HG02973 (cell line): Measurements from ENCODE around the gene ANAPC5.
A peak's percentile ranks its signal among the peaks of the same experiment; 100 is the strongest.

Experiments
- ATAC-seq: cut with Tn5 transposase; IDR thresholded peaks from one replicate; pipeline ENCODE4 v1.9.1; 2021; ENCODE audit warnings: moderate library complexity; ENCODE audit not compliant: unreplicated experiment

Gene ANAPC5

DNA sequence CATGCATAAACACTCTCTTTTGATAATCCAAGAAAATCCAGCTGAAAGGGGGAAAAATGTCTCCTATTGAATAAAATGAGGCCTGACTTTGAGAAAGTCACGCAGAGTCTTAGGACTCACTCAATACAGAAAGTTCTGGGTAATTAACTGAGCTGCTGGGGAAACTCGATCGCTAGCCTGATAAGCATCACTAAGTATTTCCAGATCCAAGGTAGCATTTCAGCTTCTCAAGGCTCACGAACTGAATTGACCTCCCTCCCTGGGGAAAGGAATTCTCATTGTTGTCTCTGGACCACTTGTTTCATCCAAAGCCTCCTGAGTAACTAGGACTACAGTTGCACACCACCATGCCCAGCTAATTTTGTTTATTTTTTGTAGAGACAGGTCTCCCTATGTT, 13.8 kb upstream of the ANAPC5 start:
- ATAC-seq: no peak

- no peak for ATAC-seq
Observed at GRCh38 chr12:121365416-121366062, 13.3 kb upstream of the ANAPC5 start.

DNA sequence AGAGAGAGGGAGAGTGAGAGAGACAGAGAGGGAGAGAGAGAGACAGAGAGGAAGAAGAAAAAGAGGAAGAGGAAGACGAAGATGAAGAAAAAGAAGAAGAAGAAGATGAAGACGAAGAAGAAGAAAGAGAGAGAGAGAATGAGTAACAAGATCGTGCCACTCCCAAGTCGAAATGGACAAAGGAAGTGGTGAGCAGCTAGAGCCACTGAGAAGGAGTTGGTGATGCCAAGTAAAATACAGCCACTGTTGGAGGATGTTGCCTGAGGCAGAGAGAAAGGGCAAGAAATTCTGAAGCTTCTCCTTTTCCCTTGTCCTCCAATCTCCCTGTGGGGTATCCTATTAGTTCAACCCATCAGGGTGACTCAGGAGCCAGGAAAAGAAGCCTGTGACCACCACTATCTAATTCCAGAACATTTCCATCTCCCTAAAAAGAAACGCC, 12.5 kb upstream of the ANAPC5 start:
- no peak for ATAC-seq

DNA sequence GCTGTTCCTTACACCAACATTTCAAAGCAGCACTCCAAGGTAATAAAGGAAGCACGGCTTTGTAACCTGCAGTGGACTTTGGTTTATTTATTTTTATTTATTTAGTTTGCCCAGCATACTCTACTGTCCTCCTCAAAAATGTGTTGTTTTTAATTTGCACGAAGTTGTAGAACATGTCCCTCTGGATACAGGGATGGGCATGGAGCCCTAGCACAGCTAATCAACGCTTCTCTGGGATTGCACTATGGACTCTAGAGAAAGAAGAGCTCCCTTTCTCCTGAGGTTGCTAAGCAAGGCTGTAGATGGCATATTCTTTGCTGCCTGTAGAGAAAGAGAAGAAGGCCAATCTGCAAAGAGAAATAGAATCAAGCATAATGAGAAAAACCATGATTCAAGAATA, 5.9 kb upstream of the ANAPC5 start:
- no peak for ATAC-seq

DNA sequence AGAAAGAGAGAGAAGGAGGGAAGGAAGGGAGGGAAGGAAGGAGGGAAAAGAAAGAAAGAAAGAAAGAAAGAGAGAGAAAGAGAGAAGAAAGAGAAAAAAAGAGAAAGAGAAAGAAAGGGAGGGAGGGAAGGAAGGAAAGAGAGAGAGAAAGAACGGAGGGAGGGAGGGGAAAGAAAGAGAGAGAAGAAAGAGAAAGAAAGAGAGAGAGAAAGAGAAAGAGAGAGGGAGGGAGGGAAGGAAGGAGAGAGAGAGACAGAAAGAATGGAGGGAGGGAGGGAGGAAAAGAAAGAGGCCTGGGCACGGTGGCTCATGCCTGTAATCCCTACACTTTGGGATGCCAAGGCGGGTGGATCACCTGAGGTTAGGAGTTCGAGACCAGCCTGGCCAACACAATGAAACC, 5.1 kb upstream of the ANAPC5 start:
- no peak for ATAC-seq

GRCh38 chr12:121356657-121357056, 4.4 kb upstream of the ANAPC5 start:
- no peak for ATAC-seq

GRCh38 chr12:121355818-121356217, 3.6 kb upstream of the ANAPC5 start:
- no peak for ATAC-seq

DNA sequence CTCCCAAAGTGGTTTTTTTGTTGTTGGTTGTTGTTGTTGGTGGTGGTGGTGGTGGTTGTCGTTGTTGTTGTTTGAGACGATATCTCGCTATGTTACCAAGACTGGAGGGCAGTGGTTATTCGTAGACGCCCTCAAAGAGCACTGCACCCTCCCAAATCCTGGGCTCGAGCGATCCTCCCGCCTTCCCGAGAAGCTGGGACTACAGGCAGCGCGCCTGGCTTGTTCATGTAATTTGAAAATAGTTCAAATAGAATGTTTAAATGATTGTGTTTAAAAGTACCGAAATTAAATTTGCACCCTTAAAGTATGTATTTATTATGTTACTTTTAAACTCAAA, 439 bp upstream of the ANAPC5 start:
- peak; percentile 5 for ATAC-seq

GRCh38 chr12:121346747-121347146, 5.5 kb downstream of the ANAPC5 start:
- no peak for ATAC-seq

GRCh38 chr12:121345151-121345815, 6.9 kb downstream of the ANAPC5 start:
- ATAC-seq: no peak

DNA sequence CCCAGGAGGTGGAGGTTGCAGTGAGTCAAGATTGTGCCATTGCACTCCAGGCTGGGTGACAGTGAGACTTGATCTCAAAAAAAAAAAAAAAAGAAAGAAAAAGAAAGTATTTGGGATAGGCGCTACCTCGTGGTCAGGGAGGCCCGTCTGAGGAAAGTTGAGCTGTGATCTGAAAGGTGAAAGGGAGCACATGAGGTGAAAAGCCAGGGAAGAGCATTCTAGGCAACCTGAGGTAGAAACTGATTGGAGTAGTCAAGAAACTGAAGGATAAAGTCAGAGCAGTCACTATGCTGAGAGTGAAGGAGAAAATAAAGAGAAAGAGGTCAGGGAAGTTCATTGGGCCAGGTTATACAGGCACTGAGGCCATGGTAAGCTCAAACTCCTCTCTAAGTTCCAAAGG, 7.7 kb downstream of the ANAPC5 start:
- no peak for ATAC-seq

GRCh38 chr12:121337416-121337815, 14.8 kb downstream of the ANAPC5 start:
- ATAC-seq: no peak

DNA sequence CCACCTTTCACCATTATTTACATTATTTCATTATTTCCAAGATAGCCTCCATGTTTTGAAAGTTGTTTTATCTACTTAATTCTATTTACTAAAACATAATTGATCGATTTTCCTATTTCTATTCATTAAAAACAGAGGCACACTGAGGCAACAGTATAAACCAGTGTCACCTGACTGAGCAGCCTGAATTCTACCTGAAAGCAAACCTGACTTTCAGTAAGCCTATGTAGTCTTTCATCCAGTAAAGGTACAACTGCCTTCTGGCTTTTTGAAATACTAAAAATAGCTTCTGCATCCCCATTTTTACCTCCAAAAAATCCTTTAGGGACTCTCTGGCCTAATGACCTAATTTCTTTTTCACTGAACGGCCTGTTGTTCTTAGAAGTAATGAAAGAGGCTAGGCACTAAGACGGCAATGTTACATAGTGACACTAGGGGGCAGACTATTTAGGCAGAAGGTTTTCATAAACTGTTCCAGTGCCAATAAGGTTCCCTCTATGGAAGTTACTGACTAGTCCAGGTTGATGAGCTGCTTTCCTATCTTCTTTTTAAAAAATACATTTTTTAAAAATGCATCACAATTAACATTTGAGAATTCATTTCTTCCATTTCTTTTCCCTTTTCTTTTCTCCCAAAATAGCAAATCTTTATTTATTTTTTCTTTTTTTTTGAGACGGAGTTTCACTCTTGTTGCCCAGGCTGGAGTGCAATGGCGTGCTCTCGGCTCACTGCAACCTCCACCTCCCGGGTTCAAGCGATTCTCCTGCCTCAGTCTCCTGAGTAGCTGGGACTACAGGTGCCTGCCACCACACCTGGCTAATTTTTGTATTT, 17.5 kb downstream of the ANAPC5 start:
- ATAC-seq: no peak

DNA sequence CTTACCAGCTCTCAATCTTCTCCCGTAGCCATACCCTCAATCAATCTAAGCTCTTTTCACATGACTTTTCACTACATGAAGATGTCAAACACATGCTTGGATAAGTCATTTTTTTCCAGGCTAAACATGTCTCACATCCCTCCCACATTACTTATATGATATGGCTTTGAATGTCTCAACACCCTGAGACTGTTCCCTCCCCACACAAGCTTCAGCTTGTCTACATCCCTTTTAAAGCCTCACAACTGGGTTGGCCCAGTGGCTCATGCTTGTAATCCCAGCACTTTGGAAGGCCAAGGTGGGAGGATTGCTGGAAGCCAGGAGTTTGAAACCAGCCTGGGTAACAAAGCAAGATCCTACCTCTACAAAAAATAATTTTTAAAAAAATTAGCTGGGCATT, 18.5 kb downstream of the ANAPC5 start:
- no peak for ATAC-seq

DNA sequence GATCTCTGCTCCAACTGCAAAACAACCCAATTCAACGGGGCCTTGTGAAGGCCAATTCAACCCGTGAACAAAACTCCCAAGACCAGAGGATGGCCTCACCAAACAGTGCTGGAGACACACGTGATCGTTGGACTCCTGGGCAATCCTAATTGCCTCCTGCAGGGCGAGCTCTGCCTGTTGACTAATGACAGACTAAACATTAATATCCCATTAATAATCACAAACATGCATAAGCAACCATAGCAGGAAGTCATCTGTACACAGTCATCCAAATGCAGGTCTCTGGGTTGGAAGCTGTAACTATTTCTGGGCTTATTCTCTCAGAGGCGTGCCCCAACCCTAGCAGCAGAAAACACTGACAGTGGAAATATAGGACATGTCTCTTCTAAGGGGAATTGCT, 21.0 kb downstream of the ANAPC5 start:
- no peak for ATAC-seq

GRCh38 chr12:121330692-121331091, 21.5 kb downstream of the ANAPC5 start:
- no peak for ATAC-seq

GRCh38 chr12:121330195-121330594, 22.0 kb downstream of the ANAPC5 start:
- ATAC-seq: no peak

GRCh38 chr12:121328620-121329019, 23.6 kb downstream of the ANAPC5 start:
- ATAC-seq: no peak

- ATAC-seq: no peak
Observed at GRCh38 chr12:121326996-121327674, 25.1 kb downstream of the ANAPC5 start.

DNA sequence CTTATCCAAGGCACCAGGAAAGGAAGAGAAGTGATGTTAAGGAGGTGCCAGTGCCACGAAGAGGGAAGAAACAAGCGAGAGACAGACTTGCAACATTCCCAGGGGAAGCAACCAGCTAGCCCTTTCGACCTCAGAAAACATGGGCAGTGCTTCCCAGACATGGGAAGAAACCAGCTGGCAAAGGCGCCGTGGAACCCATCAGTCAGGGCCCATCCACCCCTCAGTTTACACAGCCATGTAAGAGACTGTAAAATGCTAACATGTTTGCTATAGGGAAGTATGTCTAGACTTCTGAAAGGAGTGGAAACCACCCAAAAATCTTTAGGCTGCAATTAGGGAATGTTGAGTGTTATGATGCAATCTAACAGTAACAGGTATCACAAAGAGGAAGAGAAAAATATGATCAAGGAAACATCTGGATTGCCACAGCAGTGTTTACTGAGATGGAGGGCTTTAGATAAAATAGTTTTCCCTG, 26.3 kb downstream of the ANAPC5 start:
- no peak for ATAC-seq

DNA sequence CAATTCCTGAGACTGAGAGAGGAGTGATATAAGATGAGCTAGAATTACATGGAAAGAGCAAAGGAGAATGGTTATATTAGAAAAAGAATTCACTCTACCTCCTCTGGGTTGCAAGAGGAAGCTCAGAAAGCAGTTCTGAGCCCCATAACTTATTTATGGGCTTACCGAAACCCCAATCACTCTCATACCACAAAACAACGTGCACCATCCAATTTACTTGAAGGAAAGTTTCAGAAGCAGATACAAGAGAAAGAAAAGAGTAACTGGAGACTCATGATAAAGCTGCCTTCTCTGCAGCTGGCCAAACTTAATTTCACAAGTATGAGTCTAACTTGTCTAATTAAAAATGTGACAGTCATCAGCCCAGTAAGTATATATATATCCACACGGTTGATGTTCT, 28.3 kb downstream of the ANAPC5 start:
- ATAC-seq: no peak
